ENCODE results near the gene SIRPA.

The SIRPA gene

GRCh38 chr20:1888796-1889463 lies 6.3 kb upstream of the SIRPA start:
- peak in 2 of 3 experiments; percentile 39 to 71 for DNase-seq

GRCh38 chr20:1890469-1891262 lies 4.5 kb upstream of the SIRPA start:
- no peak for DNase-seq

GRCh38 chr20:1891263-1892118 lies 3.7 kb upstream of the SIRPA start:
- peak in 2 of 3 experiments; percentile 23 to 45 for DNase-seq

GRCh38 chr20:1892119-1892385 lies 3.2 kb upstream of the SIRPA start:
- DNase-seq = no peak

GRCh38 chr20:1893721-1894470 lies 1.3 kb upstream of the SIRPA start:
- DNase-seq = no peak

GRCh38 chr20:1894471-1894950 lies 696 bp upstream of the SIRPA start:
- peak in 2 of 3 experiments; percentile 85 to 86 for DNase-seq

GRCh38 chr20:1895674-1896483 lies 672 bp downstream of the SIRPA start:
- peak in 2 of 3 experiments; percentile 61 to 74 for DNase-seq

- DNase-seq = no peak
These were observed 1.5 kb downstream of the SIRPA start for GRCh38 chr20:1896484-1897258.

GRCh38 chr20:1897541-1897940 lies 2.3 kb downstream of the SIRPA start:
- DNase-seq = no peak

- DNase-seq = no peak
These were observed 2.8 kb downstream of the SIRPA start for GRCh38 chr20:1897965-1898464.

- DNase-seq = no peak
These were observed 3.5 kb downstream of the SIRPA start for GRCh38 chr20:1898482-1899240.

GRCh38 chr20:1899241-1899525 lies 4.0 kb downstream of the SIRPA start:
- DNase-seq = no peak

GRCh38 chr20:1900321-1900801 lies 5.2 kb downstream of the SIRPA start:
- DNase-seq = peak in 2 of 3 experiments; percentile 47 to 77

GRCh38 chr20:1901704-1902103 lies 6.5 kb downstream of the SIRPA start:
- DNase-seq = no peak

GRCh38 chr20:1902188-1902587 lies 7.0 kb downstream of the SIRPA start:
- no peak for DNase-seq

- DNase-seq = no peak
These were observed 8.9 kb downstream of the SIRPA start for GRCh38 chr20:1904135-1904534.

GRCh38 chr20:1905009-1905408 lies 9.8 kb downstream of the SIRPA start:
- DNase-seq = no peak

GRCh38 chr20:1905693-1906092 lies 10.5 kb downstream of the SIRPA start:
- DNase-seq = no peak

- DNase-seq = no peak
These were observed 11.3 kb downstream of the SIRPA start for GRCh38 chr20:1906361-1907051.

All from NCI-H1417 (cell line).